Left lung (tissue), 10 donors: ENCODE data around the gene WWOX. TPM values are rescaled to one million over a fixed set of nuclear protein-coding genes. Genes with fewer than 3 reads are reported as not detected.

Experiments used
- ATAC-seq: fragments of 200-7000 bp; cut with Tn5 transposase; one replicate; pipeline ENCODE4 v1.9.1; 2020; ENCODE audit warnings: moderate library complexity
- DNase-seq, 4 donors: peaks; one replicate each; pipeline ENCODE4 v3.0.0-alpha.2; 2013 to 2020
- H3K27ac ChIP-seq, 2 donors: fragments of 200-600 bp; sonication (generic) in 1 of 2; one replicate each; pipeline versions ENCODE4 v1.5.0 to v1.8.0; 2020 to 2021
- H3K27me3 ChIP-seq, 2 donors: fragments of 200-600 bp; sonication (generic) in 1 of 2; one replicate each; pipeline versions ENCODE4 v1.5.0 to v1.8.0; 2020 to 2021
- H3K36me3 ChIP-seq, 2 donors: fragments of 200-600 bp; sonication (generic) in 1 of 2; one replicate each; pipeline versions ENCODE4 v1.5.0 to v1.8.0; 2020 to 2021
- H3K4me1 ChIP-seq, 2 donors: fragments of 200-600 bp; one replicate each; pipeline ENCODE4 v1.8.0; 2021
- H3K4me3 ChIP-seq, 2 donors: fragments of 200-600 bp; sonication (generic) in 1 of 2; one replicate each; pipeline versions ENCODE4 v1.5.0 to v1.8.0; 2020 to 2021; ENCODE audit warnings: mild to moderate bottlenecking in 1 of 2
- H3K9me3 ChIP-seq, 2 donors: fragments of 200-600 bp; sonication (generic) in 1 of 2; one replicate each; pipeline versions ENCODE4 v1.5.0 to v1.8.0; 2020 to 2021
- CTCF ChIP-seq, 2 donors: fragments of 200-600 bp; sonication (generic) in 1 of 2; IDR thresholded peaks; one replicate each; pipeline versions ENCODE4 v1.5.0 to v1.8.0; 2021; ENCODE audit warnings: antibody characterized with exemption in 2 of 2
- intact Hi-C, 2 donors: fragments of 100-400 bp; cut with DNase I; formaldehyde crosslinking; loops; one replicate each; pipeline versions ENCODE4 v1.11.2 to v1.14.2; 2022
- polyA plus RNA-seq, 6 donors: library from polyadenylated mRNA; unstranded; fragments of 120-200 nt; gene quantifications; one replicate each; pipeline ENCODE4 v1.2.1, GENCODE V29; 2013; ENCODE audit not compliant: insufficient read length in 6 of 6
- total RNA-seq, 2 donors: library from RNA; stranded (reverse); fragmentation: NEBNext Ultra II Directional; extraction: Animal tissue kit (Norgen Biotek cat#: 25700); gene quantifications; one replicate each; pipeline ENCODE4 v1.2.1, GENCODE V29; 2021
- donor health status: DM: no; HTN: yes; CAD: no.
- donor health status: DM: no; HTN: no; CAD: no.

WWOX gene
- total and polyA plus RNA-seq, 8 donors: 17.2 to 40.3 (median 30.8) TPM

- peak; percentile 14 for ATAC-seq
- intact Hi-C loops: no loop called here
- H3K27me3 ChIP-seq: no peaks in the 10 kb centered on the region
- no peaks in the 10 kb centered on the region for H3K9me3 ChIP-seq
- H3K4me3 ChIP-seq: no peak overlapping the region
- no peak for DNase-seq
- TF ChIP-seq CTCF (IDR thresholded peaks at IDR 0.05): no peak
- no peaks in the 10 kb centered on the region for H3K4me1 ChIP-seq
- no peaks in the 10 kb centered on the region for H3K36me3 ChIP-seq
- H3K27ac ChIP-seq: no peak overlapping the region
Observed at GRCh38 chr16:78906135-78906534, 806.7 kb downstream of the WWOX start.

GRCh38 chr16:78909226-78909625 is 809.8 kb downstream of the WWOX start:
- H3K4me1 ChIP-seq: no peaks in the 10 kb centered on the region
- DNase-seq: no peak
- ATAC-seq: no peak
- no peaks in the 10 kb centered on the region for H3K36me3 ChIP-seq
- no peak for TF ChIP-seq CTCF (IDR thresholded peaks at IDR 0.05)
- no peaks in the 10 kb centered on the region for H3K9me3 ChIP-seq
- no peak overlapping the region for H3K27ac ChIP-seq
- no peaks in the 10 kb centered on the region for H3K27me3 ChIP-seq
- intact Hi-C loops: no loop called here
- no peak overlapping the region for H3K4me3 ChIP-seq

GRCh38 chr16:78915811-78916345 is 816.4 kb downstream of the WWOX start:
- ATAC-seq (no peak), DNase-seq (no peak)
- no peaks in the 10 kb centered on the region for H3K36me3 ChIP-seq
- H3K4me1 ChIP-seq: no peaks in the 10 kb centered on the region
- H3K27me3 ChIP-seq: no peaks in the 10 kb centered on the region
- no peak overlapping the region for H3K4me3 ChIP-seq
- H3K27ac ChIP-seq: no peak overlapping the region
- H3K9me3 ChIP-seq: peaks cover 0 to 1% of the 10 kb centered on the region in 2 donors
- intact Hi-C loops: no loop called here
- no peak for TF ChIP-seq CTCF (IDR thresholded peaks at IDR 0.05)

GRCh38 chr16:78916928-78917545 is 817.6 kb downstream of the WWOX start:
- no peaks in the 10 kb centered on the region for H3K27me3 ChIP-seq
- no peak overlapping the region for H3K4me3 ChIP-seq
- peaks cover 0 to 13% of the 10 kb centered on the region in 2 donors for H3K9me3 ChIP-seq
- no peaks in the 10 kb centered on the region for H3K4me1 ChIP-seq
- ATAC-seq: no peak
- no peak for DNase-seq
- H3K27ac ChIP-seq: no peak overlapping the region
- intact Hi-C loops: no loop called here
- H3K36me3 ChIP-seq: no peaks in the 10 kb centered on the region
- no peak for TF ChIP-seq CTCF (IDR thresholded peaks at IDR 0.05)

- ATAC-seq: no peak
- Histone ChIP-seq H3K9me3 (peaks cover 0 to 27% of the 10 kb centered on the region in 2 donors), H3K4me1 (no peaks in the 10 kb centered on the region), H3K27ac (no peak overlapping the region), H3K27me3 (no peaks in the 10 kb centered on the region), H3K4me3 (no peak overlapping the region), H3K36me3 (no peaks in the 10 kb centered on the region)
- intact Hi-C loops: no loop called here
- no peak for TF ChIP-seq CTCF (IDR thresholded peaks at IDR 0.05)
- no peak for DNase-seq
Observed at GRCh38 chr16:78918805-78919305, 819.4 kb downstream of the WWOX start.
